A673 (cell line): ENCODE measurements around the gene TP53I11. TPM values are rescaled to one million over a fixed set of nuclear protein-coding genes. Genes with fewer than 3 reads are reported as not detected.

ENCODE experiments used
- BruUV-seq: library from RNA; stranded (reverse); fragments of 400-500 nt; replicated peaks from 2 replicates; lab custom pipeline; 2021; lab: Mats Ljungman, UMichigan
- CTCF ChIA-PET: fragments of 300-600 bp; sonication (Branson Sonifier 250); formaldehyde crosslinking; loops from one replicate; lab custom pipeline; 2022; ENCODE audit warnings: antibody characterized with exemption; lab: Charles Lee
- POLR2A ChIA-PET: fragments of 300-600 bp; sonication (Branson Sonifier 250); formaldehyde crosslinking; loops from one replicate; lab custom pipeline; 2022; ENCODE audit warnings: antibody characterized with exemption; ENCODE audit not compliant: low non-redundant PET; lab: Charles Lee
- DNase-seq: peaks from one replicate; pipeline ENCODE4 v3.0.0-alpha.2; 2015; ENCODE audit warnings: low spot score
- H3K27ac ChIP-seq: fragments of 200-600 bp; sonication (generic); 2 replicates; pipeline ENCODE4 v1.5.1; 2016; ENCODE audit warnings: mixed run types, low read depth, mild to moderate bottlenecking, mixed read lengths, antibody characterized with exemption, low read length; ENCODE audit not compliant: poor library complexity, severe bottlenecking
- H3K27me3 ChIP-seq: fragments of 200-600 bp; sonication (generic); replicated peaks from 2 replicates; pipeline ENCODE4 v1.6.1; 2017; ENCODE audit warnings: mixed run types, low read depth, mild to moderate bottlenecking, mixed read lengths, antibody characterized with exemption, low read length; ENCODE audit not compliant: insufficient read depth, poor library complexity
- H3K36me3 ChIP-seq: fragments of 200-600 bp; sonication (generic); 2 replicates; pipeline ENCODE4 v1.6.1; 2016; ENCODE audit warnings: mixed run types, mild to moderate bottlenecking, mixed read lengths, antibody characterized with exemption, low read length; ENCODE audit not compliant: insufficient read depth, poor library complexity, severe bottlenecking
- H3K4me1 ChIP-seq: fragments of 200-600 bp; sonication (generic); 2 replicates; pipeline ENCODE4 v1.6.1; 2017; ENCODE audit warnings: mixed run types, mild to moderate bottlenecking, mixed read lengths, antibody characterized with exemption, low read length; ENCODE audit not compliant: insufficient read depth, poor library complexity, severe bottlenecking
- H3K4me3 ChIP-seq: fragments of 200-600 bp; sonication (generic); 2 replicates; pipeline ENCODE4 v1.5.1; 2016; ENCODE audit warnings: low read depth, mixed run types, mild to moderate bottlenecking, mixed read lengths, low read length; ENCODE audit not compliant: poor library complexity, severe bottlenecking
- H3K9me3 ChIP-seq: fragments of 200-600 bp; sonication (generic); 2 replicates; pipeline ENCODE4 v1.6.1; 2016; ENCODE audit warnings: mixed run types, low read depth, mild to moderate bottlenecking, mixed read lengths, antibody characterized with exemption, low read length; ENCODE audit not compliant: poor library complexity, severe bottlenecking
- EZH2 ChIP-seq: fragments of 200-600 bp; sonication (generic); IDR thresholded peaks from 2 replicates; pipeline ENCODE4 v1.6.1; 2017; ENCODE audit warnings: borderline replicate concordance, low read depth, mild to moderate bottlenecking, mixed read lengths, antibody characterized with exemption, low read length; ENCODE audit not compliant: poor library complexity, severe bottlenecking
- intact Hi-C: fragments of 100-400 bp; cut with micrococcal nuclease; formaldehyde crosslinking; loops from one replicate; pipeline ENCODE4 v1.10.0; 2022; ENCODE audit not compliant: unreplicated experiment
- total RNA-seq: library from RNA; stranded (reverse); gene quantifications from 2 replicates; pipeline ENCODE4 v1.2.3, GENCODE V29; 2021
- TF ChIP-seq, protein P1 (sequence below): fragments of 300-800, 200-600 bp; sonication (generic); conservative IDR thresholded peaks from 2 replicates; pipeline ENCODE4 v1.5.1; 2017; ENCODE audit warnings: low read depth, mild to moderate bottlenecking, antibody characterized with exemption, low read length, moderate library complexity, mixed read lengths

TP53I11 gene
- total RNA-seq, 1 experiment from 2014 or later: 52.0 TPM

DNA sequence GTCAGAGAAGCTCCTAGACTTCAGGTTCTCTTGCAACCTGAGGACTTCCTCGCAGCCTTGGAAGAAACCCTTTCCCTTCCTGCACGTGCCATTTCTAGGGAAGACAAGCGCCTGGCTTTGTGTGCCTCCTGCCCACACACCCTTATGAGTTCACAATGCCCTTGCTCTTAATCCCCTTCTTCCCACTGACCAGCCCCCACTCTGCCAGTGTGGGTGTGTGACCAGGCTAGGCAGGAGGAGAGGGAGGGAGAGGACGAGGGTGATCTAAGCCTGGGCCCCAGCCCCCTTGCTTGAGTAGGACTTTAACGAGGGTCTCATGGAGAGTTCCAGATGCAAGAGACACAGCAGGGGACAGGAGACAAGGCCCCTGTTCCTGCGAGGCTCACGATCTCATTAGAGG is 30.2 kb downstream of the TP53I11 start:
- Histone ChIP-seq H3K27ac (no peak overlapping the region), H3K36me3 (no peaks in the 10 kb centered on the region), H3K9me3 (no peaks in the 10 kb centered on the region), H3K4me1 (no peaks in the 10 kb centered on the region), H3K27me3 (no peaks in the 10 kb centered on the region), H3K4me3 (no peak overlapping the region)
- POLR2A ChIA-PET: no interaction called here
- no TSS peak for BruUV-seq
- intact Hi-C loops: loop anchor here (10.0 kb wide), 1 partner anchor 56 kb away; no protein-coding TSS in a partner anchor
- TF ChIP-seq, protein P1, sequence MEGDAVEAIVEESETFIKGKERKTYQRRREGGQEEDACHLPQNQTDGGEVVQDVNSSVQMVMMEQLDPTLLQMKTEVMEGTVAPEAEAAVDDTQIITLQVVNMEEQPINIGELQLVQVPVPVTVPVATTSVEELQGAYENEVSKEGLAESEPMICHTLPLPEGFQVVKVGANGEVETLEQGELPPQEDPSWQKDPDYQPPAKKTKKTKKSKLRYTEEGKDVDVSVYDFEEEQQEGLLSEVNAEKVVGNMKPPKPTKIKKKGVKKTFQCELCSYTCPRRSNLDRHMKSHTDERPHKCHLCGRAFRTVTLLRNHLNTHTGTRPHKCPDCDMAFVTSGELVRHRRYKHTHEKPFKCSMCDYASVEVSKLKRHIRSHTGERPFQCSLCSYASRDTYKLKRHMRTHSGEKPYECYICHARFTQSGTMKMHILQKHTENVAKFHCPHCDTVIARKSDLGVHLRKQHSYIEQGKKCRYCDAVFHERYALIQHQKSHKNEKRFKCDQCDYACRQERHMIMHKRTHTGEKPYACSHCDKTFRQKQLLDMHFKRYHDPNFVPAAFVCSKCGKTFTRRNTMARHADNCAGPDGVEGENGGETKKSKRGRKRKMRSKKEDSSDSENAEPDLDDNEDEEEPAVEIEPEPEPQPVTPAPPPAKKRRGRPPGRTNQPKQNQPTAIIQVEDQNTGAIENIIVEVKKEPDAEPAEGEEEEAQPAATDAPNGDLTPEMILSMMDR: no peak
- TF ChIP-seq EZH2: no peak
- CTCF ChIA-PET: interaction anchor here (1.5 kb wide), 1 partner anchor 185 kb away, joined by 4 read pairs; no protein-coding TSS in a partner anchor
- no peak for DNase-seq

DNA sequence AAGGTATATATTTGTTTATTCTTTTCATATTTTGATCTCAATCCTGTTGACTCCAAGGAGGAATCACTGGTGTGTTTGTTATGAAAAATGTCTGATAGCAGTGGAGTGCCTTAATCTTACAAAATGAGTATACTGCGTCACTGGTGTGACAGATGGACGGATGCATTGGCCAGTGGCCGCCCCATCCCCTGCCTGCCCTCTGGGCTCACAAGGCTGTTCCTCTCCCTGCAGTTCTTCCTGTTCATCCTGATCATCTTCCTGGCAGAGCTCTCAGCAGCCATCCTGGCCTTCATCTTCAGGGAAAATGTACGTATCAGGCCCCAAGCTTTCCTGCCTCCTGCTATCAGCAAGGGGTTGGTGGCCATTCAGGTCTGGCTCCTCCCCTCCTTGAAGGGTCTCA is 32.9 kb downstream of the TP53I11 start:
- ChIA-PET CTCF (no interaction called here), POLR2A (no interaction called here)
- H3K36me3 ChIP-seq: no peaks in the 10 kb centered on the region
- H3K27ac ChIP-seq: no peak overlapping the region
- TF ChIP-seq, protein P1: no peak
- TF ChIP-seq EZH2: no peak
- no peak overlapping the region for H3K4me3 ChIP-seq
- no peaks in the 10 kb centered on the region for H3K9me3 ChIP-seq
- no peaks in the 10 kb centered on the region for H3K27me3 ChIP-seq
- BruUV-seq: no TSS peak
- H3K4me1 ChIP-seq: no peaks in the 10 kb centered on the region
- DNase-seq: no peak
- intact Hi-C loops: loop anchor here (10.0 kb wide), 1 partner anchor 823 kb away; the partner anchor contains the start of gene EXT2

DNA sequence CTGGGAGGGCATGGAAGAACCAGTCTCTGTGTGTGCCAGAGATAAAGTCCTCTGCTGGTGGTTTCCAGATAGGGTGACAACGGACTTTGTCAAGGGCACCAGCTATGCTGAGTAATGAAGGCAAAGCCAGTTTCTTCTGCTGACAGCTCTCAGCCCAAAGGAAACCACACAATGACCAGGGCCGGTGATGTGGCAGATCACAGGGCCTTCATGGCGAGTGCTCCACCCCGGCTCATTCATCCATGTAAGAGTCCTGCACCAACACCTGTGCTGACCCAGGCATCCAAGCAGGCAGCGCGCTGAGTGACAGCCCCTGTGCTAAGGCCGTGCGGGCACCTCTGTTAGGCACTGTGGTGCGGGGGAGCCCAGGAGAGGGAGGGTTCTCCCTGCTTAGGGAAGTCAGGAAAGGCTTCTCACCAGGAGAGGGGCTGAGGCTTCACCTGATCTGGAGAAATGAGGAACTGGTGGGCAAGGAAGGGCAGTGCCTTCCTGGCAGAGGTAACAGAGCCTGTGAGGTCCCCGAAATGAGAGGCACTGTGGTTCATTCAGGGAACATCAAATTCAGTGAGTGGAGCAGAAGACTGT is 33.8 kb downstream of the TP53I11 start:
- ChIA-PET CTCF (no interaction called here), POLR2A (no interaction called here)
- peaks cover 3% of the 10 kb centered on the region for H3K4me1 ChIP-seq
- no peak overlapping the region for H3K27ac ChIP-seq
- no peak overlapping the region for H3K4me3 ChIP-seq
- intact Hi-C loops: loop anchor here (10.0 kb wide), 1 partner anchor 822 kb away; the partner anchor contains the start of gene EXT2
- TF ChIP-seq EZH2: no peak
- TF ChIP-seq, protein P1: no peak
- H3K9me3 ChIP-seq: no peaks in the 10 kb centered on the region
- no peaks in the 10 kb centered on the region for H3K27me3 ChIP-seq
- DNase-seq: no peak
- BruUV-seq: no TSS peak
- H3K36me3 ChIP-seq: no peaks in the 10 kb centered on the region
